GM19023 (cell line): ENCODE measurements around the gene SLC9A6.

Experiments
- ATAC-seq: cut with Tn5 transposase; IDR thresholded peaks from one replicate; pipeline ENCODE4 v1.9.1; 2021; ENCODE audit warnings: mild to moderate bottlenecking, moderate library complexity; ENCODE audit not compliant: unreplicated experiment

SLC9A6 gene

GRCh38 chrX:135985157-135985972 is at the start of gene SLC9A6:
Gene SLC9A6 (plus strand): TSS chrX:135985435. CDS start chrX:135985659, 224 bp downstream.
- peak; percentile 91 for ATAC-seq

DNA sequence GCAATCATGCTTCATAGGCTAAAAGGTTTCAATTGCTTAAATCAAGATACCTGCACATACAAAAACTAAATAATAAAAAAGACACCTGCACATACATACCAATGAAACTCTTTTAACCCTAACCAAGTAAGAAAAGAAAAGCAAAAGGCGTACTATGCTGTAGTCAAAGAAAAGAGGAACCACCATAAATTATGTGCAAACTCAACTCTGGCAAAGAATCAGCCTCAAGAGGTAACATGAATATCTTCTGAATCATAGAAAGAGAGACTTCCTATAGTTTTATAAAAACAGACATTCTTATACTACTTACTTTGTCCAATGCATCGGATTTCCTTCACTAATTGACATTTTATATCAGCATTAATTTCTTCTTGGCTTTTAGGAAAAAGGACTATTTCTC is 40.7 kb upstream of the SLC9A6 start:
- no peak for ATAC-seq

DNA sequence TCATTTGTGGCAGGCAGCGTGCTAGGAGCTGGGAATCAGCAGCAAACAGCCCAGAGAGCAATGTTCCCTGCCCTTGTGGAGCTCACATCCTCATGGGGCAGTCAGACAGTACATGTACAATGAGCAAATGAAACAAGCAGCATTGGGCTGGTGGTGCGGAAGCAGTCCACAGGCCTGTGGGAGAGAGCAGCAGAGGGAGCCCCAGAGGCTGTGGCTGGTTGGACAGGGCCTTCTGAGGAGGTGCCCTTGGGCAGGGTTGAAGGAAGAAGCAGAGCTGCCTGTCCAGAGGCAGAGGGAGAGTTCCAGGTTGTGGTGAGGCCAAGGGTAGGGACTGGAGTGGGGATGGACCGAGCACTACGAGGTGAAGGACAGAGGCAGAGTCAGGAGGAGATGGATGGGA is 33.9 kb upstream of the SLC9A6 start:
- ATAC-seq = no peak

- ATAC-seq = peak; percentile 38
Measured at GRCh38 chrX:135973025-135973547, 12.1 kb upstream of the SLC9A6 start.

- peak; percentile 83 for ATAC-seq
Measured at GRCh38 chrX:135973548-135974278, 11.5 kb upstream of the SLC9A6 start, which contains the start of gene MMGT1. Gene MMGT1 (minus strand): TSS chrX:135973988. CDS start chrX:135973675, 313 bp downstream.

DNA sequence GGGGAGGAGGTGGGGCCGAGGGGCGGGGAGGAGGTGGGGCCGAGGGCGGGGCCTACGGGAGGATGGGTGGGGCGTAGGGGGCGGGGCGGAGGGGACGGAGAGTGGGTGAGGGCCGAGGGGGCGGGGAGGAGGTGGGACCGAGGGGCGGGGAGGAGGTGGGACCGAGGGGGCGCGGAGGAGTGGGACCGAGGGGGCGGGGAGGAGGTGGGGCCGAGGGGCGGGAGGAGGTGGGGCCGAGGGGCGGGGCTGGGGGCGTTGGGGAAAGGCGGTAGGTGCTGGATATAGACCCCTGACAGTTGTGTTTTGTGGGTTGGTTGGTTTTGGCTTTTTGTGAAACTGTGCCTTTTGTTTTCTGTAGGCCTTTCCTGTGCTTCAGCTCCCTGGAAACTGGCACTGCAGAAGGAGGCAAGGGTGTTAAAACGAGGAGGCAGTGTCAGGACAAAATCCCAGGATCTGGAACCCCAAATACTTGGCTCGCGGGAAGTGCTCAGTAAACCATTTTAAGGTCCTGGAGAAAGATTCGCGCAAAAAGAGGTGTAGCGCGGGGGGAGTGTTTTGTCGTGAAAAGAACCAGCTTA is 10.9 kb upstream of the SLC9A6 start:
- ATAC-seq = no peak

GRCh38 chrX:135975421-135975820 is 9.8 kb upstream of the SLC9A6 start:
- ATAC-seq = no peak

- no peak for ATAC-seq
Measured at GRCh38 chrX:135977611-135978010, 7.6 kb upstream of the SLC9A6 start.

- no peak for ATAC-seq
Measured at GRCh38 chrX:135981010-135981409, 4.2 kb upstream of the SLC9A6 start.

DNA sequence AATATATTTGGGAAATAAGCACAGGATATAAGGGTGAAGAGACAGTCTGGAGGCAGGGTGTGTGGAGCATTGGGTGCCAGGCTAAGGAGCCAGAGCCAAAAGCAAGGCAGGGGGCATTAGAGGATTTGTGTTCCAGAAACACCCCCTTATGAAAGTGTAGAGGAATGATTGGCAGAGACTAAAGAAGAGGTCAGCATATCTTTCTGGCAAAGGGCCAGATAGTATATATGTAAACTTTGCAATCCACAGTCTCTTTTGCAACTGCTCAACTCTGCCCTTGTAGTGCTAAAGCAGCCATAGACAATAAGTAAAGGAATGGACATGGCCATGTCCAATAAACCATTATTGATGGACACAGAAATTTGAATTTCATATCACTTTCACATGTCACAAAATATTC is 3.6 kb upstream of the SLC9A6 start:
- ATAC-seq = no peak

DNA sequence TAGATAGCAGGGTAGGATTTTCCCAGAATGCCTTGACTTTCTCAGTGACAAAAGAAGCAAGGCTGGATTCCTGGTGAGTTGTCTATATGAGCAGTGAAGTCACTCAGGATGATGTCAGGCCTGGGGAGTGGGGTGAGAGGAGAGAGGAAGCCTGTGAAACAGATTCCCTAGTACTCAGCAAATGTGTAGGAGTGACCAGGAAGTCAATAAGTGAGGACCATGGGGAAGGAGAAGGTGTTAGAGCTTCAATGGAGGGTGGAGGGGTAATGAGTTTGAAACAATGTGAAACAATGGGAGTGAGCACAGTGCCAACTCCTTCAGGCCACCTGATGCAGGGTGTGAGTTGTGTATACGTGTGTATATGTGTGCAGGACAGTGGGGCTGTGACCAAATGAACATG is 2.4 kb upstream of the SLC9A6 start:
- ATAC-seq = no peak

DNA sequence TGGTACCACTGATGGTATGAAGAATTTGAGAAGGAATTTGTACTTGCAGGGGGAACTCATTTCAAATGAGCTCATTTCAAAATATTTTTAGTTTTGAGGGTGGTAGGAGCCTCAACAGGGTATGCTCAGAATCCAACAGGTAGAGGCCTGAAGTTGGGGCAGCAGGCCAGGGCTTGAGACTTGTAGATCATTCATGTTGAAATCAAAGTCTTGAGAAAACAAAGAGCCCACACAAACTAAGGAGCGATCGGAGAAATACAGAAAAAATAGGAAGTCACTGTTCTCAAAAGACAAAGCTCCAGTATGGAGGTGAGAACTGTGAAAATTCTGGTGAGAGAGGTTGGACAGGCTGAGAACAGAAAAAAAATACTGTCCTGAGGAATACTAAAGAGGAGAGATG is 979 bp upstream of the SLC9A6 start:
- ATAC-seq = no peak

- peak; percentile 27 for ATAC-seq
Measured at GRCh38 chrX:135984791-135985156, 461 bp upstream of the SLC9A6 start.

- ATAC-seq = no peak
Measured at GRCh38 chrX:135985973-135986310, 707 bp downstream of the SLC9A6 start.

GRCh38 chrX:135988245-135988644 is 3.0 kb downstream of the SLC9A6 start:
- no peak for ATAC-seq

DNA sequence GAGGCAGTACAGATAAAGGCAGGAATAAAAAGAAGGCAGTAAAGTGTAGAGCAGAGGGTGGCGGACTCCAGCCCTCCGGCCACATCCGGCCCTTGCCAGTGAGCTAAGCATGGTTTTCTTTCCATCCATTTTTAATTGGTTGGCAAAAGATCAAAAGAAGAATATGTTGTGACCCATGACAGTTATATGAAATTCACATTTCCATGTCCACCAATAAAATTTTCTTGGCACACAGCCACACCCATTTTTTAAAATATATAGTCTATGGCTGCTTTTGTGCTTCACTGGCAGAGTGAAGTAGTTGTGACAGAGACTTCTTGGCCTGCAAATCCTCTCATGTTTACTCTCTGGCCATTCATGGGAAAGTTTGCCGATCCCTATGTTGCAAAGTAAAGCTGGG is 29.8 kb downstream of the SLC9A6 start:
- no peak for ATAC-seq

- no peak for ATAC-seq
Measured at GRCh38 chrX:136016881-136017280, 31.6 kb downstream of the SLC9A6 start.

- no peak for ATAC-seq
Measured at GRCh38 chrX:136019226-136019625, 34.0 kb downstream of the SLC9A6 start.

DNA sequence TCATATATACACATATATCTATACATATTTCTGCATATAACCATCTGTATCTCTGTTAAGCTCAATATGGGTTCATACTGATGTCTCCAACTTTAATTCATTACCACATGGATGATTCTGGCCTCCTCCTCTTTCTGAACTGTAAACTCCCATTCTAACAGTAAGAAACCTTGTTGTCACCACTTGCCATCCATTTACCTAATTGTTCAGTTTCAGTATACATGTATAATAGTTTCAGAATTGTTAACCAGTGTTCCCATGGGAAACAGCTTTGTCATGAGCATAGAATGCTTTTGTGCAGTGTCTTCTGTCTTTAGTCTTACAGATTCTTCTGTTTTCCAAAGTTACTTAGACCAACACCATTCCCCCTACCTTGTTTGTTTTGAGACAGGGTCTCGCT is 35.9 kb downstream of the SLC9A6 start:
- ATAC-seq = no peak

- ATAC-seq = peak; percentile 56
Measured at GRCh38 chrX:136021903-136022302, 36.7 kb downstream of the SLC9A6 start.

GRCh38 chrX:136025091-136025490 is 39.9 kb downstream of the SLC9A6 start:
- ATAC-seq = no peak
